ENCODE measurements around the gene DPF1. TPM values are rescaled to one million over a fixed set of nuclear protein-coding genes. Genes with fewer than 3 reads are reported as not detected.

Gene DPF1
- polyA plus RNA-seq, 1 donor (not counting 4 experiments of a cell fraction or from before 2014, with no cell fraction given): 1.5 TPM

- DNase-seq (ENCODE audit: low read depth, low spot score) (no peak), FAIRE-seq (peak; percentile 39)
- dilution Hi-C loops (cut with MboI; ENCODE audit: extremely low pct_ligation_motif_present, low sequenced_read_pairs): no loop called here
- peak overlapping the region; percentile 93 for H3K9ac ChIP-seq (ENCODE audit: control insufficient read depth, extremely low read depth, insufficient read depth, low read length)
- H3K79me2 ChIP-seq (ENCODE audit: control insufficient read depth, insufficient read depth, low read length): peaks cover 85% of the 10 kb centered on the region
- TF ChIP-seq CTCF (optimal IDR thresholded peaks at IDR 0.05 in 1 of 3, IDR thresholded peaks at IDR 0.05 in 1 of 3, conservative IDR thresholded peaks at IDR 0.05 in 1 of 3; ENCODE audit: extremely low read depth in 1 of 3, insufficient read depth in 2 of 3, low read length in 3 of 3): no peak
- no peak for TF ChIP-seq EZH2 (IDR thresholded peaks at IDR 0.05; ENCODE audit: low read length)
- H2AFZ ChIP-seq (ENCODE audit: control insufficient read depth, low read length): no peak overlapping the region
- H3K4me3 ChIP-seq (ENCODE audit: control insufficient read depth in 2 of 3, extremely low read depth in 1 of 3, insufficient read depth in 2 of 3, low read depth in 1 of 3, low read length in 3 of 3): peak overlapping the region; percentile 90 to 99 (median 96)
- H3K9me3 ChIP-seq (ENCODE audit: control insufficient read depth, low read depth, low read length): no peaks in the 10 kb centered on the region
- peak overlapping the region; percentile 99 for H3K4me2 ChIP-seq (ENCODE audit: control insufficient read depth, extremely low read depth, insufficient read depth, low read depth, low read length)
- H3K27me3 ChIP-seq (ENCODE audit: control insufficient read depth, extremely low read depth, insufficient read depth, low read length): no peaks in the 10 kb centered on the region
- H3K4me1 ChIP-seq (ENCODE audit: control insufficient read depth, extremely low read depth, insufficient read depth, low read length): peaks cover 43% of the 10 kb centered on the region
- peaks cover 35% of the 10 kb centered on the region for H4K20me1 ChIP-seq (ENCODE audit: control insufficient read depth, extremely low read depth, insufficient read depth, low read length)
- H3K9me1 ChIP-seq (ENCODE audit: control insufficient read depth, extremely low read depth, insufficient read depth, low read length): peaks cover 8% of the 10 kb centered on the region
- peaks cover 3 to 15% of the 10 kb centered on the region in 2 experiments for H3K36me3 ChIP-seq (ENCODE audit: control insufficient read depth in 2 of 2, extremely low read depth in 1 of 2, insufficient read depth in 2 of 2, low read length in 2 of 2)
- peak overlapping the region; percentile 95 for H3K27ac ChIP-seq (ENCODE audit: control insufficient read depth, insufficient read depth, low read length)
Observed at GRCh38 chr19:38267761-38268483, 43.9 kb upstream of the DPF1 start.

- peaks cover 35% of the 10 kb centered on the region for H4K20me1 ChIP-seq (ENCODE audit: control insufficient read depth, extremely low read depth, insufficient read depth, low read length)
- H3K79me2 ChIP-seq (ENCODE audit: control insufficient read depth, insufficient read depth, low read length): peaks cover 77% of the 10 kb centered on the region
- H3K9me1 ChIP-seq (ENCODE audit: control insufficient read depth, extremely low read depth, insufficient read depth, low read length): peaks cover 8% of the 10 kb centered on the region
- no peak overlapping the region for H2AFZ ChIP-seq (ENCODE audit: control insufficient read depth, low read length)
- FAIRE-seq: peak; percentile 96
- peaks cover 3 to 15% of the 10 kb centered on the region in 2 experiments for H3K36me3 ChIP-seq (ENCODE audit: control insufficient read depth in 2 of 2, extremely low read depth in 1 of 2, insufficient read depth in 2 of 2, low read length in 2 of 2)
- DNase-seq (ENCODE audit: low read depth, low spot score): no peak
- dilution Hi-C loops (cut with MboI; ENCODE audit: extremely low pct_ligation_motif_present, low sequenced_read_pairs): no loop called here
- H3K4me2 ChIP-seq (ENCODE audit: control insufficient read depth, extremely low read depth, insufficient read depth, low read depth, low read length): peak overlapping the region; percentile 99
- TF ChIP-seq EZH2 (IDR thresholded peaks at IDR 0.05; ENCODE audit: low read length) (no peak), CTCF (optimal IDR thresholded peaks at IDR 0.05 in 1 of 3, IDR thresholded peaks at IDR 0.05 in 1 of 3, conservative IDR thresholded peaks at IDR 0.05 in 1 of 3; ENCODE audit: extremely low read depth in 1 of 3, insufficient read depth in 2 of 3, low read length in 3 of 3) (no peak)
- H3K9me3 ChIP-seq (ENCODE audit: control insufficient read depth, low read depth, low read length): no peaks in the 10 kb centered on the region
- peak overlapping the region; percentile 93 for H3K9ac ChIP-seq (ENCODE audit: control insufficient read depth, extremely low read depth, insufficient read depth, low read length)
- peak overlapping the region; percentile 90 to 99 (median 96) for H3K4me3 ChIP-seq (ENCODE audit: control insufficient read depth in 2 of 3, extremely low read depth in 1 of 3, insufficient read depth in 2 of 3, low read depth in 1 of 3, low read length in 3 of 3)
- peaks cover 43% of the 10 kb centered on the region for H3K4me1 ChIP-seq (ENCODE audit: control insufficient read depth, extremely low read depth, insufficient read depth, low read length)
- H3K27me3 ChIP-seq (ENCODE audit: control insufficient read depth, extremely low read depth, insufficient read depth, low read length): no peaks in the 10 kb centered on the region
- H3K27ac ChIP-seq (ENCODE audit: control insufficient read depth, insufficient read depth, low read length): peak overlapping the region; percentile 95
Observed at GRCh38 chr19:38266981-38267597, 43.1 kb upstream of the DPF1 start.
